ENCODE measurements around the gene IRX3.

IRX3 gene

GRCh38 chr16:54325616-54326265 lies 39.2 kb upstream of the IRX3 start:
- no peak for DNase-seq
- no peak overlapping the region for H3K9ac ChIP-seq (ENCODE audit: low read depth, low read length)
- H3K36me3 ChIP-seq (ENCODE audit: insufficient read depth, low read length), result no peaks in the 10 kb centered on the region
- no peaks in the 10 kb centered on the region for H3K9me3 ChIP-seq (ENCODE audit: insufficient read depth, low read length, severe bottlenecking)
- H3K4me3 ChIP-seq (ENCODE audit: low read depth in 1 of 2, low read length in 2 of 2), result no peak overlapping the region
- H4K20me1 ChIP-seq (ENCODE audit: insufficient read depth, low read length), result no peaks in the 10 kb centered on the region
- ATAC-seq (ENCODE audit: insufficient read depth, low read depth), result no peak
- H3K79me2 ChIP-seq (ENCODE audit: insufficient read depth, low read length), result no peaks in the 10 kb centered on the region
- no peaks in the 10 kb centered on the region for H3K27me3 ChIP-seq (ENCODE audit: insufficient read depth, low read length, poor library complexity)
- H3K4me2 ChIP-seq (ENCODE audit: insufficient read depth, low read length), result no peak overlapping the region
- H3K27ac ChIP-seq (ENCODE audit: low read length), result no peak overlapping the region
- no peaks in the 10 kb centered on the region for H3K4me1 ChIP-seq (ENCODE audit: insufficient read depth, low read length)
- TF ChIP-seq CTCF (IDR thresholded peaks at IDR 0.05; ENCODE audit: borderline replicate concordance, extremely low read depth, low read length, poor library complexity, severe bottlenecking), result no peak
- no peak for TF ChIP-seq EZH2 (IDR thresholded peaks at IDR 0.05; ENCODE audit: borderline replicate concordance, low read depth, low read length, severe bottlenecking)
- no peak overlapping the region for H2AFZ ChIP-seq (ENCODE audit: low read depth, low read length)

GRCh38 chr16:54324716-54325115 lies 38.1 kb upstream of the IRX3 start:
- no peak overlapping the region for H3K4me3 ChIP-seq (ENCODE audit: low read depth in 1 of 2, low read length in 2 of 2)
- ATAC-seq (ENCODE audit: insufficient read depth, low read depth) (no peak), DNase-seq (no peak)
- no peaks in the 10 kb centered on the region for H3K27me3 ChIP-seq (ENCODE audit: insufficient read depth, low read length, poor library complexity)
- H3K9me3 ChIP-seq (ENCODE audit: insufficient read depth, low read length, severe bottlenecking), result no peaks in the 10 kb centered on the region
- H3K4me2 ChIP-seq (ENCODE audit: insufficient read depth, low read length), result no peak overlapping the region
- TF ChIP-seq EZH2 (IDR thresholded peaks at IDR 0.05; ENCODE audit: borderline replicate concordance, low read depth, low read length, severe bottlenecking) (no peak), CTCF (IDR thresholded peaks at IDR 0.05; ENCODE audit: borderline replicate concordance, extremely low read depth, low read length, poor library complexity, severe bottlenecking) (no peak)
- H3K36me3 ChIP-seq (ENCODE audit: insufficient read depth, low read length), result no peaks in the 10 kb centered on the region
- no peak overlapping the region; the same call in 1 of the 2 replicates for H2AFZ ChIP-seq (ENCODE audit: low read depth, low read length)
- no peak overlapping the region for H3K9ac ChIP-seq (ENCODE audit: low read depth, low read length)
- H3K4me1 ChIP-seq (ENCODE audit: insufficient read depth, low read length), result no peaks in the 10 kb centered on the region
- H3K79me2 ChIP-seq (ENCODE audit: insufficient read depth, low read length), result no peaks in the 10 kb centered on the region
- H3K27ac ChIP-seq (ENCODE audit: low read length), result no peak overlapping the region
- H4K20me1 ChIP-seq (ENCODE audit: insufficient read depth, low read length), result no peaks in the 10 kb centered on the region

- Histone ChIP-seq H3K4me3 (ENCODE audit: low read depth in 1 of 2, low read length in 2 of 2) (no peak overlapping the region), H3K79me2 (ENCODE audit: insufficient read depth, low read length) (no peaks in the 10 kb centered on the region), H3K4me2 (ENCODE audit: insufficient read depth, low read length) (no peak overlapping the region), H4K20me1 (ENCODE audit: insufficient read depth, low read length) (no peaks in the 10 kb centered on the region), H2AFZ (ENCODE audit: low read depth, low read length) (no peak overlapping the region), H3K27me3 (ENCODE audit: insufficient read depth, low read length, poor library complexity) (no peaks in the 10 kb centered on the region), H3K9me3 (ENCODE audit: insufficient read depth, low read length, severe bottlenecking) (no peaks in the 10 kb centered on the region), H3K27ac (ENCODE audit: low read length) (no peak overlapping the region), H3K4me1 (ENCODE audit: insufficient read depth, low read length) (peaks cover 5% of the 10 kb centered on the region; the same call in 1 of the 2 replicates), H3K9ac (ENCODE audit: low read depth, low read length) (no peak overlapping the region), H3K36me3 (ENCODE audit: insufficient read depth, low read length) (no peaks in the 10 kb centered on the region)
- TF ChIP-seq CTCF (IDR thresholded peaks at IDR 0.05; ENCODE audit: borderline replicate concordance, extremely low read depth, low read length, poor library complexity, severe bottlenecking) (no peak), EZH2 (IDR thresholded peaks at IDR 0.05; ENCODE audit: borderline replicate concordance, low read depth, low read length, severe bottlenecking) (no peak)
- ATAC-seq (ENCODE audit: insufficient read depth, low read depth), result no peak
- no peak for DNase-seq
Measured at GRCh38 chr16:54320697-54321340, 34.2 kb upstream of the IRX3 start.
